GM10847 (cell line): ENCODE measurements around the gene SH2D3C.
A peak's percentile ranks its signal among the peaks of the same experiment; 100 is the strongest.

ENCODE experiments used
- POLR2A ChIP-seq: IDR thresholded peaks from 2 replicates; pipeline ENCODE4 v1.6.1; 2011; ENCODE audit not compliant: insufficient read length; ENCODE audit errors: extremely low read depth

SH2D3C gene

GRCh38 chr9:127744398-127745110, 33.9 kb downstream of the SH2D3C start:
- TF ChIP-seq POLR2A = no peak

GRCh38 chr9:127742435-127743088, 35.9 kb downstream of the SH2D3C start:
- TF ChIP-seq POLR2A = no peak

GRCh38 chr9:127741831-127742434, 36.5 kb downstream of the SH2D3C start:
- no peak for TF ChIP-seq POLR2A

- no peak for TF ChIP-seq POLR2A
Measured at GRCh38 chr9:127739614-127740330, 38.7 kb downstream of the SH2D3C start.

- no peak for TF ChIP-seq POLR2A
Measured at GRCh38 chr9:127738666-127739065, 39.8 kb downstream of the SH2D3C start.

- no peak for TF ChIP-seq POLR2A
Measured at GRCh38 chr9:127735530-127736185, 42.8 kb downstream of the SH2D3C start.

- peak; percentile 64 for TF ChIP-seq POLR2A
Measured at GRCh38 chr9:127734747-127735529, 43.5 kb downstream of the SH2D3C start, which contains the start of gene TOR2A. Gene TOR2A (minus strand): TSS chr9:127735294. CDS start chr9:127735270, 24 bp downstream.

GRCh38 chr9:127734247-127734746, 44.2 kb downstream of the SH2D3C start:
- no peak for TF ChIP-seq POLR2A

- no peak for TF ChIP-seq POLR2A
Measured at GRCh38 chr9:127733614-127734013, 44.9 kb downstream of the SH2D3C start.

GRCh38 chr9:127732444-127732843, 46.0 kb downstream of the SH2D3C start:
- no peak for TF ChIP-seq POLR2A

- TF ChIP-seq POLR2A = no peak
Measured at GRCh38 chr9:127731938-127732337, 46.5 kb downstream of the SH2D3C start.

GRCh38 chr9:127730799-127731410, 47.6 kb downstream of the SH2D3C start:
- no peak for TF ChIP-seq POLR2A

GRCh38 chr9:127730262-127730661, 48.2 kb downstream of the SH2D3C start:
- no peak for TF ChIP-seq POLR2A
